HepG2 (cell line): ENCODE data around the gene UPF3A. TPM values are rescaled to one million over a fixed set of nuclear protein-coding genes. Genes with fewer than 3 reads are reported as not detected.

ENCODE experiments used
- AHDC1 ChIP-seq: sonication (generic); formaldehyde crosslinking; IDR thresholded peaks from 2 replicates; pipeline ENCODE4 v1.5.1; 2020; ENCODE audit warnings: mild to moderate bottlenecking, missing genetic modification reagents, borderline replicate concordance
- E2F1 ChIP-seq: sonication (generic); formaldehyde crosslinking; IDR thresholded peaks from 2 replicates; pipeline ENCODE4 v1.5.0; 2020; ENCODE audit warnings: missing genetic modification reagents
- EZH2 ChIP-seq: conservative IDR thresholded peaks from 2 replicates; pipeline ENCODE4 v1.6.1; 2012; ENCODE audit warnings: mild to moderate bottlenecking, low read depth, low read length, moderate library complexity
- HMG20B ChIP-seq: conservative IDR thresholded peaks from 2 replicates; pipeline ENCODE4 v1.6.1; 2016; ENCODE audit warnings: missing genetic modification reagents, missing compliant biosample characterization
- ISL2 ChIP-seq: sonication (generic); formaldehyde crosslinking; IDR thresholded peaks from 2 replicates; pipeline ENCODE4 v1.5.0; 2020; ENCODE audit warnings: missing genetic modification reagents
- KLF15 ChIP-seq: sonication (generic); formaldehyde crosslinking; IDR thresholded peaks from 2 replicates; pipeline ENCODE4 v1.8.1; 2023; ENCODE audit warnings: borderline replicate concordance, mild to moderate bottlenecking, inconsistent platforms, missing genetic modification reagents, mixed read lengths
- MXD3 ChIP-seq: IDR thresholded peaks from 2 replicates; pipeline ENCODE4 v1.6.1; 2016; ENCODE audit warnings: mild to moderate bottlenecking, missing biosample characterization, missing genetic modification reagents
- MXI1 ChIP-seq: IDR thresholded peaks from 3 replicates; pipeline ENCODE4 v1.6.1; 2012; ENCODE audit warnings: low read depth, low read length, inconsistent platforms, borderline replicate concordance
- RFXAP ChIP-seq: sonication (generic); formaldehyde crosslinking; IDR thresholded peaks from 2 replicates; pipeline ENCODE4 v1.4.0; 2020; ENCODE audit warnings: missing genetic modification reagents, borderline replicate concordance
- SKI ChIP-seq: fragments of 450-650 bp; IDR thresholded peaks from one replicate; pipeline ENCODE4 v1.6.1; 2018; ENCODE audit warnings: mild to moderate bottlenecking; ENCODE audit not compliant: partially characterized antibody
- TOPORS ChIP-seq: sonication (generic); formaldehyde crosslinking; IDR thresholded peaks from 2 replicates; pipeline ENCODE4 v1.8.0; 2023; ENCODE audit warnings: mild to moderate bottlenecking, missing genetic modification reagents
- ZMYM2 ChIP-seq: sonication (generic); formaldehyde crosslinking; IDR thresholded peaks from 2 replicates; pipeline ENCODE4 v1.8.0; 2022; ENCODE audit warnings: mild to moderate bottlenecking, missing genetic modification reagents
- ZNF253 ChIP-seq: sonication (generic); formaldehyde crosslinking; IDR thresholded peaks from 2 replicates; pipeline ENCODE4 v1.8.0; 2022; ENCODE audit warnings: mild to moderate bottlenecking, missing genetic modification reagents, borderline replicate concordance
- ZNF335 ChIP-seq: sonication (generic); formaldehyde crosslinking; IDR thresholded peaks from 2 replicates; pipeline ENCODE4 v1.4.0; 2020; ENCODE audit warnings: missing genetic modification reagents
- ZNF343 ChIP-seq: sonication (generic); formaldehyde crosslinking; IDR thresholded peaks from 2 replicates; pipeline ENCODE4 v1.4.0; 2020; ENCODE audit warnings: mild to moderate bottlenecking, missing genetic modification reagents
- ZNF577 ChIP-seq: sonication (generic); formaldehyde crosslinking; IDR thresholded peaks from 2 replicates; pipeline ENCODE4 v1.4.0; 2020; ENCODE audit warnings: mild to moderate bottlenecking, low read depth, missing genetic modification reagents, borderline replicate concordance
- polyA plus RNA-seq, 8 experiments: library from polyadenylated mRNA; depleted of rRNA in 3 of 8; stranded (reverse) in 7 of 8; unstranded in 1 of 8; fragments of >200 nt; fragmentation: Illumina TruSeq in 4 of 8; extraction: Trizol in 4 of 8; gene quantifications; 2 replicates each; pipeline versions ENCODE4 v1.2.1 to v1.2.3, GENCODE V29; 2011 to 2016; ENCODE audit warnings: low read depth in 4 of 8, missing spikeins in 1 of 8, mixed read lengths in 1 of 8; ENCODE audit not compliant: insufficient read depth in 1 of 8
- total RNA-seq, 5 experiments: library from RNA; depleted of rRNA; stranded (reverse); fragments of >200 nt; fragmentation: Illumina TruSeq; extraction: Trizol; gene quantifications; 2 replicates each; pipeline ENCODE4 v1.2.3, GENCODE V29; 2016; ENCODE audit warnings: low read depth in 1 of 5
- TF ChIP-seq, protein P1 (sequence below): sonication (generic); formaldehyde crosslinking; IDR thresholded peaks from 2 replicates; pipeline ENCODE4 v1.8.0; 2022; ENCODE audit warnings: missing genetic modification reagents, mild to moderate bottlenecking, moderate library complexity, borderline replicate concordance

UPF3A gene
- total and polyA plus RNA-seq, 2 of the 13 experiments (the other 11 are each of a cell fraction or from before 2014, with no cell fraction given) = 60.2 to 63.8 TPM

DNA sequence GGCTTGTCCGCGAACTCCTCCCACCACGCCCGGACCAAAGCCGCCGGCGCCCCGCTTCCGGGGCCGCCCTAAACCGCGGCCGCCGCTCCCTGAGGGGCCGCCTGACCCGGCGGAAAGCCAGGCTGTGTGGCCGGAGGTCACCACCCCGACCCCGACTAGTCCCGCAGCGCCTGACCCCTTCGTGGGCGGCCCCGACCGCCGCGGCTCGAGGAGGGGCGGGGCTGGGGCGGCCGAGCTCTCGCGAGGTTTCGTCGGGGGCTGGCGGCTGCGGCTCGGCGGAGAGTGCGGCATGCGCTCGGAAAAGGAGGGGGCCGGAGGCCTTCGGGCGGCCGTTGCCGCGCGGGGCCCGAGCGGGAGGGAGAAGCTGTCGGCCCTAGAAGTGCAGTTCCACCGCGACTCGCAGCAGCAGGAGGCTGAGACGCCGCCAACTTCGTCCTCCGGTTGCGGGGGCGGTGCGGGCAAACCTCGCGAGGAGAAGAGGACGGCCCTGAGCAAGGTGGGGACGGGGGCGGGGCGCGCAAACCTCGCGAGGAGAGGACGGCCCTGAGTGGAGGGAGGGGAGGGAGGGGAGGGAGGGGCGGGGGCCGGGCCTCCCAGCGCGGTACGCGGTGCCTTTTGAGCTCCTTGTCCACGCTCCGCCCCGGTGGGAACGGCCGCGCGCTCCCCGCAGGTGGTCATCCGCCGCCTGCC lies at the start of gene UPF3A (continued):
- TF ChIP-seq, protein P1, sequence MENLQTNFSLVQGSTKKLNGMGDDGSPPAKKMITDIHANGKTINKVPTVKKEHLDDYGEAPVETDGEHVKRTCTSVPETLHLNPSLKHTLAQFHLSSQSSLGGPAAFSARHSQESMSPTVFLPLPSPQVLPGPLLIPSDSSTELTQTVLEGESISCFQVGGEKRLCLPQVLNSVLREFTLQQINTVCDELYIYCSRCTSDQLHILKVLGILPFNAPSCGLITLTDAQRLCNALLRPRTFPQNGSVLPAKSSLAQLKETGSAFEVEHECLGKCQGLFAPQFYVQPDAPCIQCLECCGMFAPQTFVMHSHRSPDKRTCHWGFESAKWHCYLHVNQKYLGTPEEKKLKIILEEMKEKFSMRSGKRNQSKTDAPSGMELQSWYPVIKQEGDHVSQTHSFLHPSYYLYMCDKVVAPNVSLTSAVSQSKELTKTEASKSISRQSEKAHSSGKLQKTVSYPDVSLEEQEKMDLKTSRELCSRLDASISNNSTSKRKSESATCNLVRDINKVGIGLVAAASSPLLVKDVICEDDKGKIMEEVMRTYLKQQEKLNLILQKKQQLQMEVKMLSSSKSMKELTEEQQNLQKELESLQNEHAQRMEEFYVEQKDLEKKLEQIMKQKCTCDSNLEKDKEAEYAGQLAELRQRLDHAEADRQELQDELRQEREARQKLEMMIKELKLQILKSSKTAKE (CRISPR knock-in tag) = peak; percentile 74; the same call in 1 of the 2 replicates
- TF ChIP-seq SKI (peak; percentile 73), E2F1 (CRISPR knock-in tag) (peak; percentile 48; the same call in 1 of the 2 replicates), RFXAP (CRISPR knock-in tag) (peak; percentile 65; the same call in 1 of the 2 replicates), TOPORS (CRISPR knock-in tag) (peak; percentile 79; the same call in 1 of the 2 replicates), EZH2 (no peak), ISL2 (CRISPR knock-in tag) (no peak; the same call in 1 of the 2 replicates), HMG20B (CRISPR knock-in tag) (no peak), ZMYM2 (no peak), ZNF343 (CRISPR knock-in tag) (peak; percentile 73; the same call in 1 of the 2 replicates), ZNF253 (no peak), ZNF335 (CRISPR knock-in tag) (no peak; the same call in 1 of the 2 replicates), MXD3 (CRISPR knock-in tag) (peak; percentile 36; the same call in 1 of the 2 replicates), KLF15 (CRISPR knock-in tag) (no peak), MXI1 (peak; percentile 73; the same call in 1 of the 3 replicates), ZNF577 (no peak), AHDC1 (no peak)
